GM18951 (cell line): ENCODE measurements around the gene POU2F1.
"Not testable (repeated sequence)": the region's sequence is repeated elsewhere in the genome, so short reads cannot be mapped to it uniquely, and the experiment has no call there.

Source experiments
- POLR2A ChIP-seq: IDR thresholded peaks from 4 replicates; pipeline ENCODE4 v1.6.1; 2011; ENCODE audit warnings: mild to moderate bottlenecking; ENCODE audit not compliant: insufficient read length, insufficient read depth; ENCODE audit errors: extremely low read depth
- in situ Hi-C: fragments of 300-500 bp; cut with MboI; formaldehyde crosslinking; loops from one replicate; pipeline ENCODE4 v1.12.0; 2022; ENCODE audit warnings: low sequenced_read_pairs, mixed read lengths, inconsistent platforms; ENCODE audit not compliant: unreplicated experiment

Gene POU2F1

GRCh38 chr1:167194182-167194581 is 26.5 kb upstream of the POU2F1 start:
- no peak for TF ChIP-seq POLR2A
- in situ Hi-C loops: no loop called here

GRCh38 chr1:167196166-167196565 is 24.5 kb upstream of the POU2F1 start:
- in situ Hi-C loops: no loop called here
- TF ChIP-seq POLR2A: no peak

DNA sequence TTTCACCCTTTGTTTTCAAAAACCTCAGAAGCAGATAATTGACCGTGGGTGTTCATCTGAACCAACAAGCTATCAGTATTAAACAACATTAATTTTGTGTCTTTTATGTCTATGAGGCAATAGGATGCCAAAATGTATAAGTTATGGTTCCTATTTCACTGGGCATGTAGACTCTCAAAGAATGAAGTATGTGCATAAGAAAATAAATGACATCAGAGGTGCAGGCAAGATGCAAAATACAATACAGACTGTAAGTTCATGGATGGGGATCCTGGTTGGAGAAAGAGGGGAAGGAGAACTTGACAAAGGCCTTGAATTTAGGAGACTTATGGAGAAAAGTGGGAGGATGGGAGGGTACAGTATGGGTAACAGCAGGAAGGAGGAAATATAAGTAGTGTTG is 23.4 kb upstream of the POU2F1 start:
- no peak for TF ChIP-seq POLR2A
- in situ Hi-C loops: no loop called here

DNA sequence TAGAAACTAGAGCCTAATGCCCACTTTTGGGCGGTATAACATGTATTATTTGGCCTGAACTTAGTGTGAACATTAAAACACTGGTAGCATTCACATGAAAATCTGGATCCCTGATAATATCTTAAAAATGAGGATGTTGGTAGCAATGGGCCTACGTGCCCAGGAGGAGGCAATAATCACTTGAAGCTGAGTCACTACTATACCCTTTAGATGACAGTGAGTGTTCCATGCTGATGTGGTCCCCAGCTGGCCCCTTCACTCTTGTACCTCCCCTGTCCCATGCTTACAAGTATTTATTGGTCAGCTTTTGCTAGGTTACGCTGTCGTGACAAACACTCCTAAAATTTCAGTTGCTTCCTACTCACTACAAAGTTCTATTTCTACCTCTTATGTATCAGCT is 23.0 kb upstream of the POU2F1 start:
- TF ChIP-seq POLR2A: no peak
- in situ Hi-C loops: no loop called here

GRCh38 chr1:167198518-167199133 is 22.1 kb upstream of the POU2F1 start:
- TF ChIP-seq POLR2A: no peak
- in situ Hi-C loops: no loop called here

DNA sequence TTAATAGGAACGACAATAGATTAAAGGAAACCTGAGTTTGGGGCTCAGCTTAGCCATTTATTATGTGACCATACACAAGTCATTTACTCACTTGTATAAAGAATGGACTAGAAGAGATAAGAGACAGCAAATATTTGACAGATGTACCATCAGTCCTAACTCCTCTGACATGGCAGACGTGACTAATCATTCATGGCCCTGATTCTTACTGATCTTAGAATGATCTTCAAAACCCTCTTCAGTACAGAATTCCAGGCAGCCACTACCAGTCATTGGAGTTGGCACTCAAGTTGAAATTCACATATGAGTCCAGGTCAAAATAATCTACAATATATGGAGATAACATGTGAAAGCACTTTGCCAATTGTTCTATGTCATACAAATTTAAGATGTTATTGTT is 21.0 kb upstream of the POU2F1 start:
- no peak for TF ChIP-seq POLR2A
- in situ Hi-C loops: no loop called here

DNA sequence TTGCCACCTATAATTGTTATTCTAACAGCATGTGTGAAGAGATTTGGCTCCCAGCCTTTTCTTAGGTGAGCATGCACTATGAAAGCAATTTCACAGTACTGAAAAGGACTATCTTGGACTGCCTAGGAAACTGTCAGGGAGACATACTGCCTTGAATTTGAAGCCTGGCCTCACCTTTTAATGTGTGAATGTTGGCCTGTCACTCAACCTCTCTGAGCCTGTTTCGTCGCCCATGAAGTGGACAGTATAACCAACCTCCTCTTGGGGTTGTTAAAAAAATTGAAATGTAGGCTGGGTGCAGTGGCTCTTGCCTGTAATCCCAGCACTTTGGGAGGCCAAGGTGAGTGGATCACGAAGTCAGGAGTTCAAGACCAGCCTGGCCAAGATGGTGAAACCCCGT is 20.4 kb upstream of the POU2F1 start:
- TF ChIP-seq POLR2A: no peak
- in situ Hi-C loops: no loop called here

- no peak for TF ChIP-seq POLR2A
- in situ Hi-C loops: no loop called here
Measured at GRCh38 chr1:167200749-167201148, 19.9 kb upstream of the POU2F1 start.

DNA sequence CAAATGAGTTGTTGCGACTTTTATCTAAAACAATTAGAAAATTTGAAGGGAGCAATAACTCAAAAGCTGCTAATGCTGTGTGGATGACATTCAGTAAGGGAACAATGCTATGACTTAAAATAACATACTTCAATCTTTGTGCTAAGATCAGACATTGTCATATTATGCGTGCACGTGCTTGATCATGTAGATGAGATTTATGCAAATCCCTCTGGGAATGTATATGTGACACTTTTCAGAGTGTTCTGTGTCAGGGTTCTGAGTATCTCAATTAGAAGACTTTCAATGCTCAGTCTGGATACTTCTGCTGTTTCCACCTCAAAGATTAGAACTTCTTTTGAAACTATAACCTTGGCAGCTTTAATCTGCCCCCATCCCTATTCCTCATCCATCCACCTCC is 18.6 kb upstream of the POU2F1 start:
- in situ Hi-C loops: no loop called here

DNA sequence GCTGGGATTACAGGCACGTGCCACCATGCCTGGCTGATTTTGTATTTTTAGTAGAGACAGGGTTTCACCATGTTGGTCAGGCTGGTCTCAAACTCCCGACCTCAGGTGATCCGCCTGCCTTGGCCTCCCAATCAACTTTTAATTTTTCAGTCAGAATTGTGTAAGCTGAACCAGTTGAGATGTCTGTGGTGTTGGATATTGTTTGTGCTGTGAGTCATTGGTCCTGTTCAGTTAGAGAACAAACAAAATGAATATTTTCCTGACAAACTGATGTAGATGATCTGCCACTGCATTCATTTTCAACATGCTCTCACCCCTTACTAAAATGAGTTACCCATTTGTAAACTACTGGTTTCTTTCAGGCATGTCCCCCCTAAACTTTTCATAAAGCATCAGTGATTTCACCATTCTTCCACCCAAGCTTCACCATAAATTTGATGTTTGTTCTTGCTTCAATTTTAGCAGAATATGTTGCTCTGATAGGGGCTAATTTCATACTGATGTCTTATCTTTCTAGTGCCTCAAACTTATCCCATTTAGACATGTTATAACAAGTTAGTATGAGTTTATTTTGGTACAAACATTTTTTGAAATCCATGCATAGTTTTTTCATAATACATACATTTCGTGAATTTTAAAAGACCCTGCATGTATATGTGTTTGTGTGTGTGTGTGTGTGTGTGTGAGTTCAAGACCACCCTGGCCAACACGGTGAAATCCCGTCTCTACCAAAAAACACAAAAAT is 15.2 kb upstream of the POU2F1 start:
- in situ Hi-C loops: not testable (repeated sequence)

More for the DNA sequence above, 18.6 kb upstream of the POU2F1 start:
- no peak for TF ChIP-seq POLR2A

- in situ Hi-C loops: no loop called here
- no peak for TF ChIP-seq POLR2A
Measured at GRCh38 chr1:167206166-167206835, 14.4 kb upstream of the POU2F1 start.

GRCh38 chr1:167207940-167208623 is 12.6 kb upstream of the POU2F1 start:
- in situ Hi-C loops: no loop called here
- no peak for TF ChIP-seq POLR2A

DNA sequence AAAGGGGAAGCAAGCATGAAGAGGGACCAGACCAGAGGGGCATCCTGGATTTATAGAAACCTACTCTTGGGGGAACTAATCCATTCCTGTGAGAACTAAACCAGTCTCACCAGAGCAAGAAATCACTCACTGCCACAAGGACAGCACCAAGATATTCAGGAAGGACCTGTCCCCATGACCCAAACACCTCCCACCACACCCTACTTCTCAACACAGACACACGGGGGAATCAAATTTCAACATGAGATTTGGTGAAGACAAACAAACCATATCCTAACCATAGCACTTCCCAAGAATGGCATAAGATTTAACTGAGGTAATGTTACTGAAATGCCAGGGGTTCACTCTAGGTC is 12.1 kb upstream of the POU2F1 start:
- TF ChIP-seq POLR2A: no peak
- in situ Hi-C loops: no loop called here
